Gastrocnemius medialis (tissue), 4 donors: ENCODE data around the gene KATNAL1. TPM values are rescaled to one million over a fixed set of nuclear protein-coding genes. Genes with fewer than 3 reads are reported as not detected.
"Not testable (repeated sequence)": the region's sequence is repeated elsewhere in the genome, so short reads cannot be mapped to it uniquely, and the experiment has no call there.

Source experiments
- ATAC-seq, 2 donors: fragments of 150-250 bp; one replicate each; pipeline ENCODE4 v1.9.1; 2016
- DNase-seq, 2 donors: peaks; one replicate each; pipeline ENCODE4 v3.0.0-alpha.2; 2019
- H3K27ac ChIP-seq, 4 donors: fragments of 200-600 bp; sonication (generic); 1 replicate in 1 of 4; 2 replicates in 3 of 4; pipeline ENCODE4 v1.5.1; 2016 to 2018; ENCODE audit warnings: mild to moderate bottlenecking in 2 of 4, moderate library complexity in 1 of 4
- H3K27me3 ChIP-seq, 3 donors: fragments of 200-600 bp; sonication (generic) in 2 of 3; 1 replicate in 1 of 3; 2 replicates in 2 of 3; pipeline versions ENCODE4 v1.5.1 to v1.6.0; 2016 to 2019; ENCODE audit warnings: mild to moderate bottlenecking in 1 of 3, moderate library complexity in 1 of 3
- H3K36me3 ChIP-seq, 2 donors: fragments of 200-600 bp; sonication (generic) in 1 of 2; one replicate each; pipeline ENCODE4 v1.5.1; 2017 to 2018
- H3K4me1 ChIP-seq, 2 donors: fragments of 200-600 bp; sonication (generic) in 1 of 2; one replicate each; pipeline ENCODE4 v1.5.1; 2016 to 2017; ENCODE audit warnings: mild to moderate bottlenecking in 2 of 2
- H3K4me3 ChIP-seq, 4 donors: fragments of 200-600 bp; sonication (generic) in 3 of 4; 1 replicate in 1 of 4; 2 replicates in 3 of 4; pipeline ENCODE4 v1.5.1; 2016 to 2019; ENCODE audit warnings: mild to moderate bottlenecking in 2 of 4
- H3K9me3 ChIP-seq, 3 donors: fragments of 200-600 bp; sonication (generic) in 2 of 3; 1 replicate in 1 of 3; 2 replicates in 2 of 3; pipeline ENCODE4 v1.5.1; 2016 to 2019
- CTCF ChIP-seq, 5 experiments: fragments of 450-650 bp in 3 of 5; fragments of 200-600 bp in 2 of 5; sonication (generic) in 2 of 5; IDR thresholded peaks in 4 of 5; conservative IDR thresholded peaks in 1 of 5; 1 replicate in 4 of 5; 2 replicates in 1 of 5; pipeline ENCODE4 v1.5.1; 2016 to 2019; ENCODE audit warnings: antibody characterized with exemption in 5 of 5, mild to moderate bottlenecking in 3 of 5, moderate library complexity in 3 of 5
- POLR2A ChIP-seq, 2 donors: fragments of 450-650 bp; IDR thresholded peaks; one replicate each; pipeline ENCODE4 v1.6.1; 2017; ENCODE audit warnings: antibody characterized with exemption in 2 of 2, mild to moderate bottlenecking in 2 of 2, moderate library complexity in 2 of 2
- in situ Hi-C, 4 donors: fragments of 200-750 bp; cut with MboI; loops; one replicate each; pipeline versions ENCODE4 v1.15.0 to v1.8.0; 2017; ENCODE audit warnings: low sequenced_read_pairs in 4 of 4
- intact Hi-C: fragments of 100-400 bp; cut with DNase I; formaldehyde crosslinking; loops from one replicate; pipeline ENCODE4 v1.15.1; 2023; ENCODE audit warnings: low total_unique reads
- total RNA-seq, 4 donors: library from RNA; depleted of rRNA; stranded (reverse); fragments of >200 nt; gene quantifications; one replicate each; pipeline versions ENCODE4 v1.1.0 to v1.2.3, GENCODE V29; 2016

Gene KATNAL1
- total RNA-seq, 4 donors from 2014 or later = 10.2 to 18.9 (median 12.1) TPM

GRCh38 chr13:30276178-30276577 lies 31.2 kb downstream of the KATNAL1 start:
- intact Hi-C loops = no loop called here
- no peak overlapping the region for H3K4me3 ChIP-seq
- H3K27me3 ChIP-seq = no peaks in the 10 kb centered on the region
- no peaks in the 10 kb centered on the region for H3K9me3 ChIP-seq
- in situ Hi-C loops = no loop called here
- DNase-seq (no peak), ATAC-seq (no peak)
- H3K36me3 ChIP-seq = peaks cover 0 to 6% of the 10 kb centered on the region in 2 donors
- H3K4me1 ChIP-seq = no peaks in the 10 kb centered on the region
- TF ChIP-seq CTCF (IDR thresholded peaks at IDR 0.05 in 4 of 5, conservative IDR thresholded peaks at IDR 0.05 in 1 of 5) = no peak
- no peak for TF ChIP-seq POLR2A (IDR thresholded peaks at IDR 0.05)
- no peak overlapping the region for H3K27ac ChIP-seq

- ATAC-seq = no peak
- intact Hi-C loops (no loop called here), in situ Hi-C loops (no loop called here)
- H3K27ac ChIP-seq = no peak overlapping the region
- TF ChIP-seq POLR2A (IDR thresholded peaks at IDR 0.05) = no peak
- TF ChIP-seq CTCF (IDR thresholded peaks at IDR 0.05 in 4 of 5, conservative IDR thresholded peaks at IDR 0.05 in 1 of 5) = no peak
- no peaks in the 10 kb centered on the region for H3K9me3 ChIP-seq
- H3K27me3 ChIP-seq = no peaks in the 10 kb centered on the region
- H3K36me3 ChIP-seq = peaks cover 0 to 6% of the 10 kb centered on the region in 2 donors
- no peaks in the 10 kb centered on the region for H3K4me1 ChIP-seq
- no peak overlapping the region for H3K4me3 ChIP-seq
- no peak for DNase-seq
Observed at GRCh38 chr13:30274083-30274482, 33.3 kb downstream of the KATNAL1 start.

GRCh38 chr13:30270035-30270434 lies 37.3 kb downstream of the KATNAL1 start:
- intact Hi-C loops, H3K36me3 ChIP-seq, H3K4me1 ChIP-seq, H3K4me3 ChIP-seq, in situ Hi-C loops, ATAC-seq, H3K27ac ChIP-seq, DNase-seq, H3K9me3 ChIP-seq, H3K27me3 ChIP-seq: not testable (repeated sequence)

GRCh38 chr13:30268673-30269072 lies 38.7 kb downstream of the KATNAL1 start:
- Histone ChIP-seq H3K27ac (no peak overlapping the region), H3K36me3 (no peaks in the 10 kb centered on the region), H3K4me1 (no peaks in the 10 kb centered on the region), H3K4me3 (no peak overlapping the region), H3K9me3 (no peaks in the 10 kb centered on the region), H3K27me3 (no peaks in the 10 kb centered on the region)
- DNase-seq = no peak
- intact Hi-C loops (no loop called here), in situ Hi-C loops (no loop called here)
- TF ChIP-seq CTCF (IDR thresholded peaks at IDR 0.05 in 4 of 5, conservative IDR thresholded peaks at IDR 0.05 in 1 of 5) (no peak), POLR2A (IDR thresholded peaks at IDR 0.05) (no peak)
- no peak for ATAC-seq

GRCh38 chr13:30266756-30267155 lies 40.6 kb downstream of the KATNAL1 start:
- Histone ChIP-seq H3K4me1 (no peaks in the 10 kb centered on the region), H3K36me3 (no peaks in the 10 kb centered on the region), H3K27ac (no peak overlapping the region), H3K9me3 (no peaks in the 10 kb centered on the region), H3K4me3 (no peak overlapping the region), H3K27me3 (no peaks in the 10 kb centered on the region)
- DNase-seq (no peak), ATAC-seq (no peak)
- TF ChIP-seq POLR2A (IDR thresholded peaks at IDR 0.05) (no peak), CTCF (IDR thresholded peaks at IDR 0.05 in 4 of 5, conservative IDR thresholded peaks at IDR 0.05 in 1 of 5) (no peak)
- intact Hi-C loops (no loop called here), in situ Hi-C loops (no loop called here)

GRCh38 chr13:30259149-30259733 lies 48.1 kb downstream of the KATNAL1 start:
- H3K9me3 ChIP-seq, H3K4me1 ChIP-seq, H3K27ac ChIP-seq, DNase-seq, H3K4me3 ChIP-seq, in situ Hi-C loops, H3K36me3 ChIP-seq, ATAC-seq, H3K27me3 ChIP-seq: not testable (repeated sequence)
- intact Hi-C loops = loop anchor here (10.0 kb wide), 1 partner anchor 546 kb away; no protein-coding TSS in a partner anchor
